ENCODE measurements around the gene CCNJ. TPM values are rescaled to one million over a fixed set of nuclear protein-coding genes. Genes with fewer than 3 reads are reported as not detected.

Gene CCNJ
- total RNA-seq, 2 donors from 2014 or later: 24.4 to 25.7 TPM

GRCh38 chr10:96061232-96061631 lies 17.8 kb downstream of the CCNJ start:
- Histone ChIP-seq H3K4me1 (ENCODE audit: control insufficient read depth, insufficient read depth, low read length) (no peaks in the 10 kb centered on the region), H3K4me3 (ENCODE audit: low read length) (no peak overlapping the region), H3K9ac (ENCODE audit: extremely low read depth, low read length, poor library complexity, severe bottlenecking) (no peak overlapping the region), H3K9me3 (ENCODE audit: control insufficient read depth, low read length) (no peaks in the 10 kb centered on the region), H3K36me3 (ENCODE audit: control insufficient read depth, insufficient read depth, low read length) (peaks cover 53% of the 10 kb centered on the region), H3K27me3 (ENCODE audit: control insufficient read depth, insufficient read depth, low read length, poor library complexity, severe bottlenecking) (no peaks in the 10 kb centered on the region), H3K27ac (ENCODE audit: low read depth, low read length) (no peak overlapping the region)
- no peak for TF ChIP-seq CTCF (conservative IDR thresholded peaks at IDR 0.05)
- Mint-ChIP-seq H3K4me3 (no peak overlapping the region), H3K27me3 (ENCODE audit: insufficient read depth) (no peaks in the 10 kb centered on the region), H3K9me3 (no peaks in the 10 kb centered on the region), H3K36me3 (ENCODE audit: low read depth) (peaks cover 55% of the 10 kb centered on the region), H3K27ac (no peak overlapping the region), H3K4me1 (no peaks in the 10 kb centered on the region)
- no peak for DNase-seq
- 92 to 98% methylated on average over 3 of the region's 3 CpGs for WGBS, 2 experiments (ENCODE audit: insufficient coverage in 1 of 2, insufficient read length in 1 of 2)

- Mint-ChIP-seq H3K27me3 (ENCODE audit: insufficient read depth) (no peaks in the 10 kb centered on the region), H3K27ac (no peak overlapping the region), H3K4me3 (no peak overlapping the region), H3K4me1 (peaks cover 20% of the 10 kb centered on the region), H3K36me3 (ENCODE audit: low read depth) (no peaks in the 10 kb centered on the region), H3K9me3 (no peaks in the 10 kb centered on the region)
- Histone ChIP-seq H3K9ac (ENCODE audit: extremely low read depth, low read length, poor library complexity, severe bottlenecking) (no peak overlapping the region), H3K27me3 (ENCODE audit: control insufficient read depth, insufficient read depth, low read length, poor library complexity, severe bottlenecking) (no peaks in the 10 kb centered on the region), H3K4me3 (ENCODE audit: low read length) (no peak overlapping the region), H3K36me3 (ENCODE audit: control insufficient read depth, insufficient read depth, low read length) (no peaks in the 10 kb centered on the region), H3K9me3 (ENCODE audit: control insufficient read depth, low read length) (no peaks in the 10 kb centered on the region), H3K4me1 (ENCODE audit: control insufficient read depth, insufficient read depth, low read length) (peaks cover 2% of the 10 kb centered on the region), H3K27ac (ENCODE audit: low read depth, low read length) (no peak overlapping the region)
- DNase-seq: no peak
- 91% methylated on average over 2 of the region's 2 CpGs; no CpG with 5 or more reads in 1 of the 2 experiments for WGBS, 2 experiments (ENCODE audit: insufficient coverage in 1 of 2, insufficient read length in 1 of 2)
- TF ChIP-seq CTCF (conservative IDR thresholded peaks at IDR 0.05): no peak
Observed at GRCh38 chr10:96072674-96073073, 29.3 kb downstream of the CCNJ start.

GRCh38 chr10:96073722-96074121 lies 30.3 kb downstream of the CCNJ start:
- H3K4me3 ChIP-seq (ENCODE audit: low read length): no peak overlapping the region
- no peaks in the 10 kb centered on the region for H3K27me3 Mint-ChIP-seq (ENCODE audit: insufficient read depth)
- 100% methylated on average over 1 of the region's 1 CpG; no CpG with 5 or more reads in 1 of the 2 experiments for WGBS, 2 experiments (ENCODE audit: insufficient coverage in 1 of 2, insufficient read length in 1 of 2)
- peaks cover 20% of the 10 kb centered on the region for H3K4me1 Mint-ChIP-seq
- TF ChIP-seq CTCF (conservative IDR thresholded peaks at IDR 0.05): no peak
- no peaks in the 10 kb centered on the region for H3K36me3 ChIP-seq (ENCODE audit: control insufficient read depth, insufficient read depth, low read length)
- no peaks in the 10 kb centered on the region for H3K27me3 ChIP-seq (ENCODE audit: control insufficient read depth, insufficient read depth, low read length, poor library complexity, severe bottlenecking)
- no peak overlapping the region for H3K4me3 Mint-ChIP-seq
- no peak overlapping the region for H3K27ac ChIP-seq (ENCODE audit: low read depth, low read length)
- no peaks in the 10 kb centered on the region for H3K36me3 Mint-ChIP-seq (ENCODE audit: low read depth)
- H3K9me3 Mint-ChIP-seq: no peaks in the 10 kb centered on the region
- no peaks in the 10 kb centered on the region for H3K9me3 ChIP-seq (ENCODE audit: control insufficient read depth, low read length)
- H3K9ac ChIP-seq (ENCODE audit: extremely low read depth, low read length, poor library complexity, severe bottlenecking): no peak overlapping the region
- H3K4me1 ChIP-seq (ENCODE audit: control insufficient read depth, insufficient read depth, low read length): peaks cover 2% of the 10 kb centered on the region
- no peak overlapping the region for H3K27ac Mint-ChIP-seq
- DNase-seq: no peak

All from endodermal cell (in vitro differentiated cells).